K562 (cell line): ENCODE data around the gene SNRNP40. TPM values are rescaled to one million over a fixed set of nuclear protein-coding genes. Genes with fewer than 3 reads are reported as not detected.

Experiments used
- ATAC-seq: fragments of 200-7000 bp; cut with Tn5 transposase; 3 replicates; pipeline ENCODE4 v1.9.1; 2020; ENCODE audit warnings: moderate library complexity
- BruUV-seq: library from RNA; stranded (reverse); fragments of 400-500 nt; replicated peaks from 2 replicates; lab custom pipeline; 2021; lab: Mats Ljungman, UMichigan
- CTCF ChIA-PET: fragments of 300-600 bp; formaldehyde crosslinking; extraction: SDS; loops from one replicate; lab custom pipeline; 2021; ENCODE audit warnings: low intra/inter-chr PET ratio; lab: Yijun Ruan, JAX
- POLR2A ChIA-PET: fragments of 300-600, 350-650 bp; sonication (Branson Sonifier 250); formaldehyde crosslinking; extraction: SDS; loops from one replicate; lab custom pipeline; 2021; ENCODE audit warnings: antibody characterized with exemption, inconsistent platforms; lab: Yijun Ruan, JAX
- DNase-seq, 4 experiments: peaks; one replicate each; pipeline versions ENCODE4 v3.0.0 to v3.0.0-alpha.2; 2011 to 2018; ENCODE audit warnings: low spot score in 3 of 4, mixed read lengths in 3 of 4; ENCODE audit errors: extremely low read depth in 1 of 4
- FAIRE-seq: peaks from 2 replicates; lab custom pipeline; 2011; peaks lifted over from hg19 to GRCh38; lab: Jason Lieb, UNC
- H2AFZ ChIP-seq: 2 replicates; pipeline ENCODE4 v1.6.0; 2011; ENCODE audit warnings: low read depth, low read length, control low read depth, inconsistent platforms
- H3K27ac ChIP-seq: fragments of 200-600 bp; 3 replicates; pipeline ENCODE4 v1.8.0; 2011; ENCODE audit warnings: low read depth, mild to moderate bottlenecking, control low read depth, inconsistent platforms, low read length, moderate library complexity, mixed read lengths; ENCODE audit errors: extremely low read depth
- H3K27me3 ChIP-seq, 2 experiments: fragments of 300-600 bp in 1 of 2; 2 replicates in 1 of 2; 3 replicates in 1 of 2; pipeline versions ENCODE4 v1.6.0 to v1.8.0; 2011; ENCODE audit warnings: inconsistent platforms in 2 of 2, low read length in 2 of 2, mild to moderate bottlenecking in 1 of 2, mixed read lengths in 1 of 2, moderate library complexity in 1 of 2; ENCODE audit not compliant: control insufficient read depth in 2 of 2, insufficient read depth in 2 of 2
- H3K36me3 ChIP-seq: fragments of 300-600 bp; 3 replicates; pipeline ENCODE4 v1.8.0; 2011; ENCODE audit warnings: mild to moderate bottlenecking, low read length, inconsistent platforms; ENCODE audit not compliant: control insufficient read depth, insufficient read depth
- H3K4me1 ChIP-seq, 2 experiments: fragments of 200-600 bp in 1 of 2; replicated peaks in 1 of 2; 2 replicates in 1 of 2; 3 replicates in 1 of 2; pipeline versions ENCODE4 v1.5.1 to v1.8.0; 2011; ENCODE audit warnings: inconsistent platforms in 2 of 2, low read length in 2 of 2, mild to moderate bottlenecking in 1 of 2, mixed read lengths in 1 of 2, moderate library complexity in 1 of 2; ENCODE audit not compliant: control insufficient read depth in 2 of 2, insufficient read depth in 2 of 2
- H3K4me2 ChIP-seq: 2 replicates; pipeline ENCODE4 v1.6.1; 2011; ENCODE audit warnings: low read length, control low read depth, inconsistent platforms, mixed read lengths; ENCODE audit not compliant: insufficient read depth
- H3K4me3 ChIP-seq: fragments of 200-600 bp; sonication (generic), shearing (Covaris generic); 2 replicates; pipeline ENCODE4 v1.5.1; 2016; ENCODE audit warnings: control low read depth, inconsistent platforms
- H3K79me2 ChIP-seq: fragments of 200-600 bp; 3 replicates; pipeline ENCODE4 v1.8.0; 2011; ENCODE audit warnings: low read length, inconsistent platforms; ENCODE audit not compliant: control insufficient read depth, insufficient read depth
- H3K9ac ChIP-seq, 2 experiments: 2 replicates each; pipeline versions ENCODE4 v1.6.0 to v1.6.1; 2011; ENCODE audit warnings: low read depth in 2 of 2, low read length in 2 of 2, control low read depth in 1 of 2, inconsistent platforms in 1 of 2, mild to moderate bottlenecking in 1 of 2, mixed read lengths in 1 of 2; ENCODE audit not compliant: insufficient read depth in 1 of 2
- H3K9me1 ChIP-seq: one replicate; pipeline ENCODE4 v1.6.0; 2011; ENCODE audit warnings: inconsistent platforms, mild to moderate bottlenecking, low read length, moderate library complexity; ENCODE audit not compliant: control insufficient read depth, insufficient read depth
- H3K9me3 ChIP-seq: replicated peaks from 2 replicates; pipeline ENCODE4 v1.5.1; 2011; ENCODE audit warnings: low read depth, low read length, inconsistent platforms; ENCODE audit not compliant: control insufficient read depth, insufficient read depth
- H4K20me1 ChIP-seq: replicated peaks from 2 replicates; pipeline ENCODE4 v1.6.1; 2011; ENCODE audit warnings: low read length, inconsistent platforms, mixed read lengths; ENCODE audit not compliant: control insufficient read depth, insufficient read depth
- BCL6 ChIP-seq: fragments of 250-450 bp; sonication (Bioruptor Pico); IDR thresholded peaks from 2 replicates; pipeline ENCODE4 v1.4.0; 2020
- CHD4 ChIP-seq: fragments of 200-600 bp; sonication (generic); IDR thresholded peaks from 3 replicates; pipeline ENCODE4 v1.6.1; 2012; ENCODE audit warnings: low read depth, mild to moderate bottlenecking, mixed read lengths, low read length, inconsistent platforms; ENCODE audit not compliant: insufficient read depth, insufficient replicate concordance, poor library complexity, severe bottlenecking
- EP400 ChIP-seq: fragments of 450-650 bp; IDR thresholded peaks from 2 replicates; pipeline ENCODE4 v1.6.1; 2017; ENCODE audit warnings: antibody characterized with exemption, mild to moderate bottlenecking, moderate library complexity
- HMG20B ChIP-seq: fragments of 250-450 bp; sonication (Bioruptor Pico); IDR thresholded peaks from 2 replicates; pipeline ENCODE4 v1.5.0; 2021; ENCODE audit warnings: mild to moderate bottlenecking
- JUN ChIP-seq, 2 experiments: sonication (generic) in 1 of 2; formaldehyde crosslinking in 1 of 2; IDR thresholded peaks; 2 replicates each; pipeline versions ENCODE4 v1.6.1 to v1.8.0; 2012 to 2022; ENCODE audit warnings: borderline replicate concordance in 2 of 2, mild to moderate bottlenecking in 2 of 2, improper control_type of control experiment in 1 of 2, low read depth in 1 of 2, low read length in 1 of 2, missing genetic modification reagents in 1 of 2
- MAFK ChIP-seq: IDR thresholded peaks from 2 replicates; pipeline ENCODE4 v1.6.1; 2011; ENCODE audit warnings: low read length, improper control_type of control experiment
- MTA2 ChIP-seq: fragments of 450-650 bp; IDR thresholded peaks from 2 replicates; pipeline ENCODE4 v1.6.1; 2016; ENCODE audit warnings: low read depth
- PHB ChIP-seq: fragments of 250-450 bp; sonication (Bioruptor Pico); IDR thresholded peaks from 2 replicates; pipeline ENCODE4 v1.5.0; 2021
- RBM14 ChIP-seq: fragments of 200-400 bp; formaldehyde crosslinking; IDR thresholded peaks from 2 replicates; pipeline ENCODE4 v1.6.1; 2018; ENCODE audit warnings: low read depth, mild to moderate bottlenecking, low read length, moderate library complexity, borderline replicate concordance; ENCODE audit not compliant: insufficient read depth
- ZC3H8 ChIP-seq: fragments of 450-650 bp; IDR thresholded peaks from 2 replicates; pipeline ENCODE4 v1.6.1; 2017
- ZNF830 ChIP-seq: fragments of 250-450 bp; sonication (Bioruptor Pico); IDR thresholded peaks from 2 replicates; pipeline ENCODE4 v1.5.0; 2021; ENCODE audit warnings: mild to moderate bottlenecking
- WGBS: fragments of 100-300 bp; shearing (Covaris generic); methylation state at CpG from one replicate; pipeline ENCODE4 v1.1.6; 2016; ENCODE audit warnings: low coverage, mixed read lengths; ENCODE audit not compliant: insufficient coverage; ENCODE audit errors: missing lambda C conversion rate; 5-methylcytosine and 5-hydroxymethylcytosine counted together
- in situ Hi-C: fragments of 300-500 bp; cut with MboI; formaldehyde crosslinking; loops from 4 replicates; pipeline ENCODE4 v1.15.0; 2018; ENCODE audit warnings: inconsistent platforms, mixed read lengths
- intact Hi-C: fragments of 100-400 bp; cut with micrococcal nuclease; formaldehyde crosslinking; loops from 2 replicates; pipeline ENCODE4 v1.14.2; 2022
- polyA plus RNA-seq, 8 experiments: library from polyadenylated mRNA; depleted of rRNA in 4 of 8; stranded (reverse) in 5 of 8; unstranded in 3 of 8; fragments of >200 nt; fragmentation: Nextera tagmentation in 2 of 8; fragmentation: Illumina TruSeq in 1 of 8; extraction: Ambion mirVana in 2 of 8; extraction: Trizol in 1 of 8; gene quantifications; 2 replicates each; pipeline versions ENCODE4 v1.2.1 to v1.2.3, GENCODE V29; 2011 to 2014; ENCODE audit warnings: inconsistent platforms in 1 of 8, missing spikeins in 1 of 8
- total RNA-seq, 7 experiments: library from RNA; depleted of rRNA in 6 of 7; stranded (reverse); fragments of >200 nt in 6 of 7; fragmentation: Illumina TruSeq in 2 of 7; extraction: Trizol in 2 of 7; gene quantifications; 2 replicates each; pipeline versions ENCODE4 v1.2.1 to v1.2.3, GENCODE V29; 2011 to 2021; ENCODE audit warnings: low replicate concordance in 1 of 7
- TF ChIP-seq, protein P1 (sequence below): fragments of 450-650 bp; IDR thresholded peaks from 2 replicates; pipeline ENCODE4 v1.6.1; 2018; ENCODE audit not compliant: partially characterized antibody
- TF ChIP-seq, protein P2 (sequence below): fragments of 450-650 bp; conservative IDR thresholded peaks from 2 replicates; pipeline ENCODE4 v1.6.1; 2016; ENCODE audit warnings: missing genetic modification characterization, low read depth, mild to moderate bottlenecking, missing compliant biosample characterization, moderate library complexity
- TF ChIP-seq, protein P3 (sequence below): IDR thresholded peaks from 2 replicates; pipeline ENCODE4 v1.6.1; 2014; ENCODE audit warnings: antibody characterized with exemption

SNRNP40 gene
- total and polyA plus RNA-seq, 9 of the 15 experiments (the other 6 are each of a cell fraction or from before 2014, with no cell fraction given), result 48.7 to 278 (median 163) TPM

GRCh38 chr1:31315902-31316301, 19.3 kb upstream of the SNRNP40 start:
- no peak overlapping the region for H2AFZ ChIP-seq

More at GRCh38 chr1:31315902-31316301, 19.3 kb upstream of the SNRNP40 start:
- ChIA-PET CTCF (no interaction called here), POLR2A (interaction anchor here (0.6 to 1.7 kb wide), 5 partner anchors 11 to 1798 kb away, joined by 3 to 4 read pairs (median 3); no protein-coding TSS in a partner anchor)
- Histone ChIP-seq H3K36me3 (peaks cover 84% of the 10 kb centered on the region), H3K9me1 (no peaks in the 10 kb centered on the region), H3K4me2 (no peak overlapping the region), H3K4me1 (no peaks in the 10 kb centered on the region), H3K79me2 (no peaks in the 10 kb centered on the region), H4K20me1 (no peaks in the 10 kb centered on the region), H3K27ac (no peak overlapping the region), H3K4me3 (no peak overlapping the region), H3K9ac (no peak overlapping the region), H3K9me3 (no peaks in the 10 kb centered on the region), H3K27me3 (no peaks in the 10 kb centered on the region)
- FAIRE-seq (no peak), ATAC-seq (no peak), DNase-seq (no peak)
- no TSS peak for BruUV-seq
- intact Hi-C loops (no loop called here), in situ Hi-C loops (no loop called here)
- TF ChIP-seq CHD4 (no peak), BCL6 (CRISPR knock-in tag) (no peak), JUN (IDR thresholded peaks at IDR 0.05; ENCODE audit: borderline replicate concordance, low read depth, low read length) (no peak), JUN (CRISPR knock-in tag; IDR thresholded peaks at IDR 0.05; ENCODE audit: borderline replicate concordance) (no peak), EP400 (no peak), MTA2 (no peak), PHB (CRISPR knock-in tag) (no peak), HMG20B (CRISPR knock-in tag) (no peak), ZNF830 (CRISPR knock-in tag) (no peak), RBM14 (no peak), ZC3H8 (no peak), MAFK (no peak)
- TF ChIP-seq, protein P1, sequence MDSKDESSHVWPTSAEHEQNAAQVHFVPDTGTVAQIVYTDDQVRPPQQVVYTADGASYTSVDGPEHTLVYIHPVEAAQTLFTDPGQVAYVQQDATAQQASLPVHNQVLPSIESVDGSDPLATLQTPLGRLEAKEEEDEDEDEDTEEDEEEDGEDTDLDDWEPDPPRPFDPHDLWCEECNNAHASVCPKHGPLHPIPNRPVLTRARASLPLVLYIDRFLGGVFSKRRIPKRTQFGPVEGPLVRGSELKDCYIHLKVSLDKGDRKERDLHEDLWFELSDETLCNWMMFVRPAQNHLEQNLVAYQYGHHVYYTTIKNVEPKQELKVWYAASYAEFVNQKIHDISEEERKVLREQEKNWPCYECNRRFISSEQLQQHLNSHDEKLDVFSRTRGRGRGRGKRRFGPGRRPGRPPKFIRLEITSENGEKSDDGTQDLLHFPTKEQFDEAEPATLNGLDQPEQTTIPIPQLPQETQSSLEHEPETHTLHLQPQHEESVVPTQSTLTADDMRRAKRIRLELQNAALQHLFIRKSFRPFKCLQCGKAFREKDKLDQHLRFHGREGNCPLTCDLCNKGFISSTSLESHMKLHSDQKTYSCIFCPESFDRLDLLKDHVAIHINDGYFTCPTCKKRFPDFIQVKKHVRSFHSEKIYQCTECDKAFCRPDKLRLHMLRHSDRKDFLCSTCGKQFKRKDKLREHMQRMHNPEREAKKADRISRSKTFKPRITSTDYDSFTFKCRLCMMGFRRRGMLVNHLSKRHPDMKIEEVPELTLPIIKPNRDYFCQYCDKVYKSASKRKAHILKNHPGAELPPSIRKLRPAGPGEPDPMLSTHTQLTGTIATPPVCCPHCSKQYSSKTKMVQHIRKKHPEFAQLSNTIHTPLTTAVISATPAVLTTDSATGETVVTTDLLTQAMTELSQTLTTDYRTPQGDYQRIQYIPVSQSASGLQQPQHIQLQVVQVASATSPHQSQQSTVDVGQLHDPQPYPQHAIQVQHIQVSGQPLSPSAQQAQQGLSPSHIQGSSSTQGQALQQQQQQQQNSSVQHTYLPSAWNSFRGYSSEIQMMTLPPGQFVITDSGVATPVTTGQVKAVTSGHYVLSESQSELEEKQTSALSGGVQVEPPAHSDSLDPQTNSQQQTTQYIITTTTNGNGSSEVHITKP, result no peak
- TF ChIP-seq, protein P2, sequence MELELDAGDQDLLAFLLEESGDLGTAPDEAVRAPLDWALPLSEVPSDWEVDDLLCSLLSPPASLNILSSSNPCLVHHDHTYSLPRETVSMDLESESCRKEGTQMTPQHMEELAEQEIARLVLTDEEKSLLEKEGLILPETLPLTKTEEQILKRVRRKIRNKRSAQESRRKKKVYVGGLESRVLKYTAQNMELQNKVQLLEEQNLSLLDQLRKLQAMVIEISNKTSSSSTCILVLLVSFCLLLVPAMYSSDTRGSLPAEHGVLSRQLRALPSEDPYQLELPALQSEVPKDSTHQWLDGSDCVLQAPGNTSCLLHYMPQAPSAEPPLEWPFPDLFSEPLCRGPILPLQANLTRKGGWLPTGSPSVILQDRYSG (tag), result no peak
- TF ChIP-seq, protein P3, sequence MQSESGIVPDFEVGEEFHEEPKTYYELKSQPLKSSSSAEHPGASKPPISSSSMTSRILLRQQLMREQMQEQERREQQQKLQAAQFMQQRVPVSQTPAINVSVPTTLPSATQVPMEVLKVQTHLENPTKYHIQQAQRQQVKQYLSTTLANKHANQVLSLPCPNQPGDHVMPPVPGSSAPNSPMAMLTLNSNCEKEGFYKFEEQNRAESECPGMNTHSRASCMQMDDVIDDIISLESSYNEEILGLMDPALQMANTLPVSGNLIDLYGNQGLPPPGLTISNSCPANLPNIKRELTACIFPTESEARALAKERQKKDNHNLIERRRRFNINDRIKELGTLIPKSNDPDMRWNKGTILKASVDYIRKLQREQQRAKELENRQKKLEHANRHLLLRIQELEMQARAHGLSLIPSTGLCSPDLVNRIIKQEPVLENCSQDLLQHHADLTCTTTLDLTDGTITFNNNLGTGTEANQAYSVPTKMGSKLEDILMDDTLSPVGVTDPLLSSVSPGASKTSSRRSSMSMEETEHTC, result no peak
- 81% methylated on average over 3 of the region's 3 CpGs for WGBS
